SK-N-MC (cell line): ENCODE measurements around the gene B4GALT1.

Experiments
- DNase-seq: peaks from one replicate; pipeline ENCODE4 v3.0.0-alpha.2; 2011; ENCODE audit warnings: low read depth, low spot score
- H3K27ac ChIP-seq: fragments of 200-600 bp; sonication (generic); 2 replicates; pipeline ENCODE4 v1.5.1; 2016; ENCODE audit warnings: mixed run types
- H3K36me3 ChIP-seq: fragments of 200-600 bp; sonication (generic); 2 replicates; pipeline ENCODE4 v1.6.1; 2017; ENCODE audit warnings: antibody characterized with exemption, low read length, mixed read lengths; ENCODE audit not compliant: insufficient read depth
- H3K4me3 ChIP-seq: fragments of 200-600 bp; sonication (generic); 2 replicates; pipeline ENCODE4 v1.5.1; 2016
- H3K9ac ChIP-seq: fragments of 200-600 bp; sonication (generic); 2 replicates; pipeline ENCODE4 v1.8.0; 2017; ENCODE audit warnings: mixed run types, mixed read lengths; ENCODE audit not compliant: insufficient read length
- H3K9me3 ChIP-seq: fragments of 200-600 bp; sonication (generic); 2 replicates; pipeline ENCODE4 v1.6.1; 2017; ENCODE audit warnings: low read depth, mild to moderate bottlenecking, antibody characterized with exemption, low read length, moderate library complexity, mixed read lengths
- EZH2 ChIP-seq: fragments of 200-600 bp; sonication (generic); IDR thresholded peaks from one replicate; pipeline ENCODE4 v1.6.1; 2017; ENCODE audit warnings: antibody characterized with exemption
- FOXP2 ChIP-seq: optimal IDR thresholded peaks from 2 replicates; pipeline ENCODE3; 2011; ENCODE audit warnings: mild to moderate bottlenecking, moderate library complexity; ENCODE audit not compliant: insufficient read depth; ENCODE audit errors: extremely low read length, control extremely low read depth
- POLR2AphosphoS5 ChIP-seq: IDR thresholded peaks from 2 replicates; pipeline ENCODE4 v1.6.1; 2012; ENCODE audit warnings: mild to moderate bottlenecking, low read depth, low read length, borderline replicate concordance

The B4GALT1 gene

GRCh38 chr9:33125871-33126823 is 41.0 kb downstream of the B4GALT1 start:
- Histone ChIP-seq H3K9me3 (no peaks in the 10 kb centered on the region), H3K4me3 (no peak overlapping the region), H3K9ac (no peak overlapping the region), H3K36me3 (no peaks in the 10 kb centered on the region; the same call in 1 of the 2 replicates), H3K27ac (no peak overlapping the region)
- no peak for TF ChIP-seq FOXP2
- no peak for TF ChIP-seq EZH2
- TF ChIP-seq POLR2AphosphoS5, result no peak
- DNase-seq, result no peak

GRCh38 chr9:33125461-33125860 is 41.7 kb downstream of the B4GALT1 start:
- Histone ChIP-seq H3K4me3 (no peak overlapping the region), H3K36me3 (no peaks in the 10 kb centered on the region; the same call in 1 of the 2 replicates), H3K27ac (no peak overlapping the region), H3K9me3 (no peaks in the 10 kb centered on the region), H3K9ac (no peak overlapping the region)
- TF ChIP-seq POLR2AphosphoS5 (no peak), FOXP2 (no peak), EZH2 (no peak)
- DNase-seq, result no peak

GRCh38 chr9:33124751-33125381 is 42.3 kb downstream of the B4GALT1 start:
- Histone ChIP-seq H3K4me3 (no peak overlapping the region), H3K9ac (no peak overlapping the region), H3K9me3 (no peaks in the 10 kb centered on the region), H3K27ac (no peak overlapping the region), H3K36me3 (no peaks in the 10 kb centered on the region; the same call in 1 of the 2 replicates)
- DNase-seq, result no peak
- no peak for TF ChIP-seq POLR2AphosphoS5

GRCh38 chr9:33124046-33124445 is 43.1 kb downstream of the B4GALT1 start:
- Histone ChIP-seq H3K27ac (no peak overlapping the region), H3K9me3 (no peaks in the 10 kb centered on the region), H3K36me3 (no peaks in the 10 kb centered on the region; the same call in 1 of the 2 replicates), H3K9ac (no peak overlapping the region), H3K4me3 (no peak overlapping the region)
- TF ChIP-seq POLR2AphosphoS5 (no peak), FOXP2 (no peak), EZH2 (no peak)
- DNase-seq, result no peak

GRCh38 chr9:33123407-33124031 is 43.6 kb downstream of the B4GALT1 start:
- H3K9ac ChIP-seq, result no peak overlapping the region
- H3K4me3 ChIP-seq, result no peak overlapping the region
- no peaks in the 10 kb centered on the region; the same call in 1 of the 2 replicates for H3K36me3 ChIP-seq
- H3K9me3 ChIP-seq, result no peaks in the 10 kb centered on the region
- DNase-seq, result no peak
- H3K27ac ChIP-seq, result no peak overlapping the region
- TF ChIP-seq FOXP2, result no peak
- no peak for TF ChIP-seq EZH2
- TF ChIP-seq POLR2AphosphoS5, result no peak

GRCh38 chr9:33120620-33121019 is 46.5 kb downstream of the B4GALT1 start:
- H3K36me3 ChIP-seq, result no peaks in the 10 kb centered on the region
- H3K9me3 ChIP-seq, result no peaks in the 10 kb centered on the region
- no peak for DNase-seq
- no peak overlapping the region for H3K4me3 ChIP-seq
- no peak overlapping the region for H3K9ac ChIP-seq
- no peak overlapping the region for H3K27ac ChIP-seq
- no peak for TF ChIP-seq EZH2
- no peak for TF ChIP-seq FOXP2
- TF ChIP-seq POLR2AphosphoS5, result no peak

DNA sequence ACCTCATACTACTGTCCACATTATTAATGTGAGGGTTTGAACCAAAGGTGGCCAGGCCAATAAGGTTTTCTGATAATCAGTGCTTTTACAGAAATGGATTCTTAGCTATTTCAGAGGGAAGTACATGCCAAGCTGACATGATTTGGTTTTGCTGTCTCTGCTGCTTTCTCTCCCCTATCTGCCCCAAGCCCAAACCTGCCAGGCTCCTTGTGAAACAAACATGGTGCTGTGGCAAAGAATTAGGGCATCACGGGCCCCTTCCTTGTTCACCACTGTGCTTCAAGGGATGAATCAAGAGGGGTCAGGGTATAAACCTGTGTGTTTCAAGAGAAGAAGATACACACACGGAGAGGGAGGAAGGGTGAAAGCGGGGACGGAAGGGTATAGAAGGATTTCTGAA is 49.3 kb downstream of the B4GALT1 start:
- H3K4me3 ChIP-seq, result no peak overlapping the region
- TF ChIP-seq FOXP2, result no peak
- no peak for TF ChIP-seq POLR2AphosphoS5
- TF ChIP-seq EZH2, result no peak
- no peaks in the 10 kb centered on the region for H3K9me3 ChIP-seq
- DNase-seq, result no peak
- H3K27ac ChIP-seq, result peak overlapping the region; percentile 79; the same call in 1 of the 2 replicates
- no peak overlapping the region for H3K9ac ChIP-seq
- peaks cover 8% of the 10 kb centered on the region; the same call in 1 of the 2 replicates for H3K36me3 ChIP-seq

DNA sequence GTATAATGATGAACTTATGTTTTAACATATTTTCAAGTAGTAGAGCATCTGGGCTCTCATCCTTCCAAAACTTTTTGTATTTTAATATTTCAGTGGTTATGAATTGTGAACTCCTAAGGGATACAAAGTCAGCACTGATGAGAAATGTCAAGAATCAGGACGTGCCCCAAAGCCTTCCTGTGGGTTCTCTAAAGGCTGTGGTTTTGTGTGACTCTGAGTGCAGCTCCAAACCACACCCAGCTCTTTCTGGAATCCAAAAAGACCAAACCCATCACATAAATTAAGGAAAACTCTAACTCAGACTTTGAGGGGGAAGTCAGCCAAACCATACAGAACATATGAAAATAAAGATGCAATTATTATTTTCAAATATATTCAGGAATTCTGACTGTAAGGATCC is 49.8 kb downstream of the B4GALT1 start:
- no peak for TF ChIP-seq EZH2
- TF ChIP-seq FOXP2, result no peak
- no peak for TF ChIP-seq POLR2AphosphoS5
- no peak overlapping the region for H3K9ac ChIP-seq
- peak; percentile 34 for DNase-seq

More for the DNA sequence above, 49.8 kb downstream of the B4GALT1 start:
- peak overlapping the region; percentile 18; the same call in 1 of the 2 replicates for H3K4me3 ChIP-seq
- H3K9me3 ChIP-seq, result no peaks in the 10 kb centered on the region
- H3K36me3 ChIP-seq, result peaks cover 8% of the 10 kb centered on the region; the same call in 1 of the 2 replicates
- peak overlapping the region; percentile 79; the same call in 1 of the 2 replicates for H3K27ac ChIP-seq
